Stomach (tissue), 9 donors: ENCODE results near the gene CCDC69. TPM values are rescaled to one million over a fixed set of nuclear protein-coding genes. Genes with fewer than 3 reads are reported as not detected.
"Not testable (repeated sequence)": the region's sequence is repeated elsewhere in the genome, so short reads cannot be mapped to it uniquely, and the experiment has no call there.

ENCODE experiments used
- DNase-seq, 2 donors: peaks; one replicate each; pipeline versions ENCODE4 v3.0.0 to v3.0.0-alpha.2; 2013 to 2019
- H3K27ac ChIP-seq, 5 donors: fragments of 200-600 bp in 4 of 5; sonication (generic) in 4 of 5; one replicate each; pipeline ENCODE4 v1.5.1; 2013 to 2019; ENCODE audit warnings: mild to moderate bottlenecking in 1 of 5, moderate library complexity in 1 of 5
- H3K27me3 ChIP-seq, 3 donors: fragments of 200-600 bp; sonication (generic); one replicate each; pipeline ENCODE4 v1.5.1; 2017 to 2019; ENCODE audit warnings: mixed run types in 1 of 3
- H3K36me3 ChIP-seq, 4 donors: fragments of 200-600 bp; sonication (generic); 1 replicate in 3 of 4; 2 replicates in 1 of 4; pipeline ENCODE4 v1.5.1; 2016 to 2019
- H3K4me1 ChIP-seq, 4 donors: fragments of 200-600 bp; sonication (generic); one replicate each; pipeline ENCODE4 v1.5.1; 2016 to 2019
- H3K4me3 ChIP-seq, 4 donors: fragments of 200-600 bp; sonication (generic) in 3 of 4; one replicate each; pipeline ENCODE4 v1.5.1; 2016 to 2019; ENCODE audit warnings: mild to moderate bottlenecking in 1 of 4
- H3K9me3 ChIP-seq, 4 donors: fragments of 200-600 bp; sonication (generic); one replicate each; pipeline ENCODE4 v1.5.1; 2016 to 2019
- CTCF ChIP-seq, 7 experiments: fragments of 450-650 bp in 4 of 7; fragments of 200-600 bp in 3 of 7; sonication (generic) in 3 of 7; IDR thresholded peaks; one replicate each; pipeline ENCODE4 v1.5.1; 2016 to 2019; ENCODE audit warnings: antibody characterized with exemption in 7 of 7, control low read depth in 2 of 7, mild to moderate bottlenecking in 1 of 7
- EP300 ChIP-seq: sonication (generic); formaldehyde crosslinking; IDR thresholded peaks from one replicate; pipeline ENCODE4 v1.6.1; 2017; ENCODE audit warnings: antibody characterized with exemption
- POLR2A ChIP-seq, 4 donors: fragments of 450-650 bp; IDR thresholded peaks; one replicate each; pipeline ENCODE4 v1.6.1; 2016; ENCODE audit warnings: antibody characterized with exemption in 4 of 4, control low read depth in 2 of 4, mild to moderate bottlenecking in 1 of 4, moderate library complexity in 1 of 4
- POLR2AphosphoS5 ChIP-seq, 3 donors: sonication (generic); formaldehyde crosslinking; IDR thresholded peaks; one replicate each; pipeline ENCODE4 v1.6.1; 2016; ENCODE audit warnings: antibody characterized with exemption in 3 of 3
- WGBS, 5 donors: extraction: QIAGEN DNeasy Blood & Tissue Kit in 3 of 5; methylation state at CpG; one replicate each; pipeline versions ENCODE4 v1.1.5 to v1.1.7; 2013 to 2018; 5-methylcytosine and 5-hydroxymethylcytosine counted together
- intact Hi-C: fragments of 100-400 bp; cut with DNase I; formaldehyde crosslinking; loops from one replicate; pipeline ENCODE4 v1.15.1; 2023; ENCODE audit warnings: low total_unique reads
- polyA plus RNA-seq, 3 donors: library from polyadenylated mRNA; stranded (reverse); fragments of 200-250 nt; gene quantifications; one replicate each; pipeline ENCODE4 v1.2.3, GENCODE V29; 2013
- total RNA-seq, 5 donors: library from RNA; depleted of rRNA; stranded (reverse); fragments of >200 nt; gene quantifications; one replicate each; pipeline versions ENCODE4 v1.1.0 to v1.2.3, GENCODE V29; 2014 to 2016
- donor health status: healthy with polysubstance abuse.
- donor health status: Bipolar disorder and iron deficiency.
- donor health status: healthy.

CCDC69 gene
- total and polyA plus RNA-seq, 8 donors: 5.5 to 173 (median 31.0) TPM

- H3K4me1 ChIP-seq: peaks cover 0 to 6% (median 3%) of the 10 kb centered on the region in 4 donors
- H3K27me3 ChIP-seq: no peaks in the 10 kb centered on the region
- intact Hi-C loops: no loop called here
- no peak for TF ChIP-seq POLR2AphosphoS5 (IDR thresholded peaks at IDR 0.05)
- no peak for TF ChIP-seq EP300
- TF ChIP-seq CTCF (IDR thresholded peaks at IDR 0.05): no peak
- TF ChIP-seq POLR2A (IDR thresholded peaks at IDR 0.05): no peak
- no peaks in the 10 kb centered on the region for H3K9me3 ChIP-seq
- peaks cover 0 to 53% (median 38%) of the 10 kb centered on the region in 4 donors for H3K36me3 ChIP-seq
- WGBS, 5 donors: 81 to 92% (median 87%) methylated on average over 5 of the region's 5 CpGs
- no peak for DNase-seq
- H3K27ac ChIP-seq: no peak overlapping the region
- no peak overlapping the region for H3K4me3 ChIP-seq
These were observed 45.0 kb downstream of the CCDC69 start for GRCh38 chr5:151178777-151179488.

GRCh38 chr5:151178372-151178771, 45.5 kb downstream of the CCDC69 start:
- Histone ChIP-seq H3K36me3 (peaks cover 0 to 47% (median 33%) of the 10 kb centered on the region in 4 donors), H3K9me3 (no peaks in the 10 kb centered on the region), H3K4me1 (peaks cover 0 to 9% (median 3%) of the 10 kb centered on the region in 4 donors), H3K27me3 (no peaks in the 10 kb centered on the region), H3K4me3 (no peak overlapping the region), H3K27ac (no peak overlapping the region)
- DNase-seq: no peak
- TF ChIP-seq POLR2A (IDR thresholded peaks at IDR 0.05) (no peak), CTCF (IDR thresholded peaks at IDR 0.05) (no peak), EP300 (no peak), POLR2AphosphoS5 (IDR thresholded peaks at IDR 0.05) (no peak)
- WGBS, 5 donors: 91 to 100% (median 95%) methylated on average over 1 of the region's 1 CpG
- intact Hi-C loops: no loop called here

DNA sequence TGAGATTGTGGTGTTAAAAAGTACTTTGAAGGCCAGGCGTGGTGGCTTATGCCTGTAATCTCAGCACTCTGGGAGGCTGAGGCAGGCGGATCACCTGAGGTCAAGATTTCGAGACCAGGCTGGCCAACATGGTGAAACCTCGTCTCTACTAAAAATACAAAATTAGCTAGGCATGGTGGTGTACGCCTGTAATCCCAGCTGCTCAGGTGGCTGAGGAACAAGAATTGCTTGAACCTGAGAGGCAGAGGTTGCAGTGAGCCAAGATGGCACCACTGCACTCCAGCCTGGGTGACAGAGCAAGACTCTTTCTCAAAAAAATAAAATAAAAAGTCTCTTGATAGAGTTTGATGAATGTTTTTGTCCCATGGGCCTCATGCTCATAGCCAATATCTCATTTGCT, 47.6 kb downstream of the CCDC69 start:
- H3K4me1 ChIP-seq, H3K27me3 ChIP-seq, DNase-seq, H3K4me3 ChIP-seq, H3K9me3 ChIP-seq, intact Hi-C loops, H3K27ac ChIP-seq: not testable (repeated sequence)
- 58 to 92% (median 88%) methylated on average over 5 of the region's 5 CpGs for WGBS, 5 donors
- peaks cover 0 to 28% (median 13%) of the 10 kb centered on the region in 4 donors for H3K36me3 ChIP-seq

DNA sequence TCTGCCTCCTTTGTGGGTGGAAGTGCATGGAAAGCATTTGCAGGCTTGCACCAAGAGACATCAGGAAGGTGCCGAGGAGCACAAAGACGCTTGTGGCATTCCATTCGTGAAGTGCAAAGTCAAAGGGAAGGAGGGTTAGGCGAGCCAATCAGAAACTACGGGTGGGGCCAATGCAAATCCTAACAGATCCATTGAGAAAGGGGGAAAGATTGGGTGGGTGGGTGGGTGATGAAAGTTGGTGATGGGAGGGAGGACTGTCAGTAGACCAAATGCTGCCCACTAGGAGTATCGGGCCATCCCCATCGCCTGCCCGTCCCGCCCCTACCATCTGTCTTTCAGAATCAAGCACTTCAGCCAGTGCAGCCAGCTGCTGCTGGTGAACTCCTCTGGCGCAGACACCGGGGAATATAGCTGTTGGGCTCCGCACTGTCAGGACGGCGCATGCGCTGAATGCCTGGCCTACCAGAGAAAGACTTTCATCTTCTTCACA, 49.2 kb downstream of the CCDC69 start:
- H3K27me3 ChIP-seq: no peaks in the 10 kb centered on the region
- H3K27ac ChIP-seq: no peak overlapping the region
- H3K36me3 ChIP-seq: peaks cover 0 to 14% (median 6%) of the 10 kb centered on the region in 4 donors
- peaks cover 0 to 9% (median 3%) of the 10 kb centered on the region in 4 donors for H3K4me1 ChIP-seq
- intact Hi-C loops: no loop called here
- WGBS, 5 donors: 65 to 73% (median 67%) methylated on average over 13 to 15 of the region's 15 CpGs
- DNase-seq: peak in 1 of 2 donors; percentile 40
- no peak for TF ChIP-seq EP300
- no peak for TF ChIP-seq POLR2AphosphoS5 (IDR thresholded peaks at IDR 0.05)
- no peak for TF ChIP-seq POLR2A (IDR thresholded peaks at IDR 0.05)
- TF ChIP-seq CTCF (IDR thresholded peaks at IDR 0.05): no peak
- H3K9me3 ChIP-seq: no peaks in the 10 kb centered on the region
- peak overlapping the region in 2 of 4 donors; percentile 12 to 15 for H3K4me3 ChIP-seq
